H7 (cell line): ENCODE results near the gene CTNNA3. TPM values are rescaled to one million over a fixed set of nuclear protein-coding genes. Genes with fewer than 3 reads are reported as not detected.

Source experiments
- DNase-seq: peaks from one replicate; pipeline ENCODE4 v3.0.0; 2012
- H3K27me3 ChIP-seq: 2 replicates; pipeline ENCODE4 v1.6.0; 2011; ENCODE audit warnings: mild to moderate bottlenecking, low read length; ENCODE audit not compliant: control insufficient read depth, insufficient read depth
- H3K36me3 ChIP-seq: replicated peaks from 2 replicates; pipeline ENCODE4 v1.5.1; 2011; ENCODE audit warnings: low read length; ENCODE audit not compliant: control insufficient read depth, insufficient read depth
- H3K4me3 ChIP-seq: 2 replicates; pipeline ENCODE4 v1.5.1; 2011; ENCODE audit warnings: low read depth, mild to moderate bottlenecking, control low read depth, low read length, moderate library complexity; ENCODE audit not compliant: insufficient read depth
- total RNA-seq: library from RNA; depleted of rRNA; stranded (reverse); fragments of >200 nt; shearing (Covaris generic); gene quantifications from 2 replicates; pipeline ENCODE4 v1.2.3, GENCODE V29; 2014

CTNNA3 gene
- total RNA-seq, 1 experiment from 2014 or later: 10.6 TPM

- no peaks in the 10 kb centered on the region for H3K36me3 ChIP-seq
- no peak overlapping the region for H3K4me3 ChIP-seq
- H3K27me3 ChIP-seq: no peaks in the 10 kb centered on the region
- DNase-seq: no peak
These were observed 1046.4 kb downstream of the CTNNA3 start for GRCh38 chr10:66649626-66650025.

- DNase-seq: no peak
- H3K27me3 ChIP-seq: no peaks in the 10 kb centered on the region
- no peaks in the 10 kb centered on the region for H3K36me3 ChIP-seq
- H3K4me3 ChIP-seq: no peak overlapping the region
These were observed 1053.8 kb downstream of the CTNNA3 start for GRCh38 chr10:66642217-66642616.

DNA sequence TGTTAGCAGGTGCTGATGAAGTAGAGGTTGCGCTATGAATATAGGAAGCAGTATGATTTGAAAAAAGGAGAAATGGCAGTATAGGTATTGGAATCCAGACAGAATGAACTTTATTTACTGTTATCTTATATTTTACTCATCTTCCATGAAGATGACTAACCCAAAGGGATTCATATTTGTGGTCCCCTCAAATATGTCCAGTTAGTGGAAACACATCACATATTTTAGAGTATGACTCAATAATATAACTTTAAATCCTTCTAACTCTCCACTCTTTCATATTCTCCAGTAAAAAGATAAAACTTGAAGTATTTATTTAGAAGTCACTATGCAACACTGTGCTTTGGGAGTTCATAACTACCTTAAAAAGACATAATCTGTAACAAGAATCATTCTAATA is 1056.6 kb downstream of the CTNNA3 start:
- H3K27me3 ChIP-seq: no peaks in the 10 kb centered on the region
- H3K4me3 ChIP-seq: no peak overlapping the region
- no peak for DNase-seq
- H3K36me3 ChIP-seq: no peaks in the 10 kb centered on the region

- Histone ChIP-seq H3K36me3 (no peaks in the 10 kb centered on the region), H3K4me3 (no peak overlapping the region), H3K27me3 (no peaks in the 10 kb centered on the region)
- peak; percentile 8 for DNase-seq
These were observed 1058.5 kb downstream of the CTNNA3 start for GRCh38 chr10:66637273-66638036.

- Histone ChIP-seq H3K27me3 (no peaks in the 10 kb centered on the region), H3K4me3 (no peak overlapping the region), H3K36me3 (no peaks in the 10 kb centered on the region)
- DNase-seq: no peak
These were observed 1066.0 kb downstream of the CTNNA3 start for GRCh38 chr10:66629996-66630395.

GRCh38 chr10:66627156-66627555 is 1068.8 kb downstream of the CTNNA3 start:
- no peaks in the 10 kb centered on the region for H3K27me3 ChIP-seq
- H3K4me3 ChIP-seq: no peak overlapping the region
- H3K36me3 ChIP-seq: no peaks in the 10 kb centered on the region
- peak; percentile 62 for DNase-seq

GRCh38 chr10:66625709-66626590 is 1070.0 kb downstream of the CTNNA3 start:
- Histone ChIP-seq H3K27me3 (no peaks in the 10 kb centered on the region), H3K4me3 (no peak overlapping the region), H3K36me3 (no peaks in the 10 kb centered on the region)
- no peak for DNase-seq

DNA sequence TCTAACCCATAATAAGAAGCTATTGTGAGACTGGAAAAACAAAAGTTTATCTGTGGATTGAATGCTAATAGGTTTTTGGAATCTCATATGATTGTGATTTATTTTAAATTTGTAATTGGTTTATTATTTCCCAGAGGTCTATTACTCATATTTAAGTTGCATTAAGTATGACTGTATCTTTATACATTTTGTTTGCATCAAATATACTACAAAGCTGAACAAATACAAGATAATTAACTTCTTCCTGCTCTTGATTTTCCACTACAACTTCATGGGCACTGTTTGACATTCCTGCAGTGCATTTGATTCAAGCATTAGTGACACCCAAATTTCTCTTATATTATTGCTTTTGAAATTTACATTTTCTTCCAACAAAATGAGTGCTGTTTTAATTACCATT is 1073.9 kb downstream of the CTNNA3 start:
- no peaks in the 10 kb centered on the region for H3K27me3 ChIP-seq
- H3K4me3 ChIP-seq: no peak overlapping the region
- no peak for DNase-seq
- H3K36me3 ChIP-seq: no peaks in the 10 kb centered on the region

DNA sequence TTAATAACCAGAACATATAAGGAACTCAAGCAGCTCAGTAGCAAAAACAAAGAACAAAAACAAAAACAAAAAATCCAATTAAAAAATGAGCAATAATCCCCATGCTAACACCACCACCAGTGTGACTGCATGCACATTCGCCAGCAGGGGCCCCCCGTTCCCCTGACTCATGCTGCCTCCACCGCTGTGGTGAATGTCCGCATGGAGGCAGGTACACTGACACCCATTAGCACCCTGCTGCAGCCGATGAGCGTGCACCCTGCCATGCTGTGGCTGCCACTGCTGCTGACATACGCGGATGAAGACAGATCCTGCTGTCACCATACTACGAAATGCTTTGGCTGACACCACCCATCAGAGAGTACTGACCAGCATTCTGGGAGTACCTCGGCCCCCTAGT is 1091.8 kb downstream of the CTNNA3 start:
- Histone ChIP-seq H3K27me3 (no peaks in the 10 kb centered on the region), H3K4me3 (no peak overlapping the region), H3K36me3 (no peaks in the 10 kb centered on the region)
- DNase-seq: no peak

DNA sequence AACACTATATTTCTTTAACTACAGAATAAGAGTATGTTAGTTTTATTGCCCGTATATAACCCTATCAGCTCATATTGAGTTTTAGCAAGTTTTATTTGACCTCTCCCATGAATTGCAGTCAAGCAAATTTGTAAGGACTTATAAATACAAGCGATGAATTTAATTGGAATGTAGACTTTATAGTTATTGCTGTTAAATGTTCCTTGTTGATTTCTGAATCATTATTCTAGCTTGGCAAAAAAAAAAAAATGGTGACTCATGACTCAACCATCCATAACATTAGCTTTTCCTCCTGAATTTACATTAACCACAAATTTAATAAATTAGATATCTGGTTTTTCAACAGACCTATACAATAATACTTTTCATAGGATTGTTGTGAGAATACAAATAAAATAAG is 1104.1 kb downstream of the CTNNA3 start:
- DNase-seq: no peak
- no peaks in the 10 kb centered on the region for H3K36me3 ChIP-seq
- H3K4me3 ChIP-seq: no peak overlapping the region
- H3K27me3 ChIP-seq: no peaks in the 10 kb centered on the region

GRCh38 chr10:66587680-66588050 is 1108.3 kb downstream of the CTNNA3 start:
- no peak for DNase-seq
- Histone ChIP-seq H3K36me3 (no peaks in the 10 kb centered on the region), H3K27me3 (no peaks in the 10 kb centered on the region), H3K4me3 (no peak overlapping the region)

GRCh38 chr10:66586897-66587679 is 1108.9 kb downstream of the CTNNA3 start:
- Histone ChIP-seq H3K4me3 (no peak overlapping the region), H3K27me3 (no peaks in the 10 kb centered on the region), H3K36me3 (no peaks in the 10 kb centered on the region)
- DNase-seq: no peak

DNA sequence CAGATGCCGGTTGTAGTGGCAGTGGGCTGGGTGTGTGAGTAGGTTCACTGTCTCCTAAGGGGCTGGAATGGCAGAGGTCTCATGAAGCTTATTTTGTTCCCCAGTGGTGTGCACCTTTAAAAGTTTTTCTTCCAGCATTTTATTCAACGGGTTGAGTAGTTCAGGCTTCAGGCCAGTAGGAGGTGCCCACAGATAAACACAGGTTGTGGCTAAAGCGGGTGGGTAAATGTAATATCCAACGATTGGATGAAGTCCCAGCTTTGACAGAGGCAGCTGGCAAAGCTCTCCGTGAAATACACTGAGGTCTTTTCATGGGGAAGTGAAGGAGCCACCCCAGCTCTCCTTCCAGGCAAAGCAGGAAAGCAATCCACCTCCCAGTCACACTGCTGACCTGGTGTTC is 1109.9 kb downstream of the CTNNA3 start:
- Histone ChIP-seq H3K27me3 (no peaks in the 10 kb centered on the region), H3K36me3 (no peaks in the 10 kb centered on the region), H3K4me3 (no peak overlapping the region)
- peak; percentile 2 for DNase-seq

GRCh38 chr10:66575251-66575855 is 1120.6 kb downstream of the CTNNA3 start:
- H3K27me3 ChIP-seq: no peaks in the 10 kb centered on the region
- no peak overlapping the region for H3K4me3 ChIP-seq
- DNase-seq: no peak
- H3K36me3 ChIP-seq: no peaks in the 10 kb centered on the region
